ENCODE results near the gene DNM2.
"Not testable (repeated sequence)": the region's sequence is repeated elsewhere in the genome, so short reads cannot be mapped to it uniquely, and the experiment has no call there.

DNM2 gene

GRCh38 chr19:10751109-10751953 is 33.5 kb downstream of the DNM2 start:
- no peak for DNase-seq

GRCh38 chr19:10752237-10752912 is 34.5 kb downstream of the DNM2 start:
- DNase-seq, result no peak

GRCh38 chr19:10752913-10753704 is 35.2 kb downstream of the DNM2 start:
- DNase-seq, result no peak

DNA sequence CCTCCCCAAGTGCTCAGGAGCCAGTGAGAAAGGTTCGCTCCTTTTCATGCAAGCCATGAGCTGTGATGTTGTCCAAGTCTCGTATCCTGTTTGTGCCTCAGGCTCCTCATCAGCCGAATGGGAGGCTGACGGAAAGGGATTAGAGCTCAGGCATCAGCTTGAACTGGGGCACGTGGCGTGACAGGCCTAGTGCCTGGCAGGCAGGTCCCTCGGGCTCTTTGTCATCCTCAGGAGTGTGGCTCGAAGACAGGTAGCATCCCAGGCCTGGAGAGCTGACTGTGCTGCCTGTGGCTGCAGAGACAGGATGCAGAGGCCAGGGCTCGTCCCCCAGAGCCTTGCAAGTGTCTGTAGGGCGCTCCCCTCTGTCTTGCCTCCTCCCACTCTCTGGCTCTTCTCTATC is 38.5 kb downstream of the DNM2 start:
- DNase-seq, result no peak

GRCh38 chr19:10756791-10757190 is 38.9 kb downstream of the DNM2 start:
- no peak for DNase-seq

- DNase-seq, result not testable (repeated sequence)
Measured at GRCh38 chr19:10758050-10758449, 40.2 kb downstream of the DNM2 start.

- DNase-seq, result no peak
Measured at GRCh38 chr19:10758978-10759377, 41.1 kb downstream of the DNM2 start.

DNA sequence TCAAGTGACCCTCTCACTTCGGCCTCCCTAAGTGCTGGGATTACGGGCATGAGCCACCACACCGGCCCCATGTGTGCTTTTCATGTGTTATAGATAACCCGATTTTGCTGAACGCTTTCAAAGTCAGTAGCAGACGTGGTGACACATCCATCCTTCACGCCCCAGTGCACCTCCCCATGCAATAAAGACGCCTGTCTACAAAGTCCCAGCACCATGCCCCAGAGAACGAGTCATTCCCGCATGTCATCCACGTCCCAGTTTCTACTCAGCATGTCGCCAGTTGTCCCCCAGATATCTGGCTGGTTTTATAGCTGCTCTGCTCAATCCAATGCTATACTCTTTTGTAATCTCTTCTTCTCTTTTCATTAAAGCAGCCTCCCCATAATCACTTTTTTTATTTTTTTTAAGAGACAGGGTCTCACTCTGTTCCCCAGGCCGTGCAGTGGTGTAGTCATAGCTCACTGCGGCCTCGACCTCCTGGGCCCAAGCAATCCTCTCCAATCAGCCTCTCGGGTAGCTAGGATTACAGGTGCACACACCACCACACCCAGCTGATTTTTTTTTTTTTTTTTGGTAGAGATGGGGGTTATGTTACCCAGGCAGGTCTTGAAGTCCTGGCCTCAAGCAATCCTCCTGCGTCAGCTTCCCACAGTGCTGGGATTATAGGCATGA is 42.5 kb downstream of the DNM2 start:
- no peak for DNase-seq

DNA sequence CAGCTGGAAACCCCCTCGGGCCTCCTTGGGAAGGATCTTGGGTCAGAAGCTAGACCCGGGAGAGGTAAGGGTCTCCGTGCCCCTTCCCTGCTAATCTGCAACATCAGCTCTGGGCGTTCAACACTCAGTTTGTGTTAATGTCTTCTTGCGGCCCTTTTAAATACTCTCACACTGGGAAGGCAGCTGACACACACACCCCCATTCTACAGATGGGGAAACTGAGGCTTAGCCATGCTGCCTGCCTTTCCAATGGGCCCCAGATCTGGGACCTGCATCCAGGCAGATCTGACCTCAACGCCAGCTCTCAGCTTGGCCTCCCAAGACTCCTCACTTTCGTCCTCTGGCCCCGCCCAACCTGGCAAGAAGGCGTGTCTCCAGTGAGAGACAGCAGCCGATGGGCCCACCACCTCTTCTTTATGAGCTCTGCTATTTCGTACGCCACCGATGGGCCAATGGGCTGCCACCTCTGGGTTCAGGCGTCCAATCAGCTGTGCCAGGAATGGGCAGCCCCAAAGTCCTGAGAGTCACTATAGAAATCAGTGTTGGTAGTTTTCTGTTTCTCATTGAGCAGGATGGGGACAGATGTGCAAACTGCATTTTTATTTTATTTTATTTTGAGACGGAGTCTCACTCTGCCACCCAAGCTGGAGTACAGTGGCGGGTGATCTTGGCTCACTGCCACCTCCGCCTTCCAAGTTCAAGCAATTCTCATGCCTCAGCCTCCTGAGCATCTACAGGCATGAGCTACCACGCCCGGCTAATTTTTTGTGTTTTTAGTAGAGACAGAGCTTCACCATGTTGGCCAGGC is 43.8 kb downstream of the DNM2 start:
- no peak for DNase-seq

GRCh38 chr19:10762656-10763055 is 44.8 kb downstream of the DNM2 start:
- DNase-seq, result no peak

GRCh38 chr19:10763411-10763810 is 45.5 kb downstream of the DNM2 start:
- no peak for DNase-seq

GRCh38 chr19:10763828-10764339 is 46.0 kb downstream of the DNM2 start:
- DNase-seq, result peak; percentile 58

DNA sequence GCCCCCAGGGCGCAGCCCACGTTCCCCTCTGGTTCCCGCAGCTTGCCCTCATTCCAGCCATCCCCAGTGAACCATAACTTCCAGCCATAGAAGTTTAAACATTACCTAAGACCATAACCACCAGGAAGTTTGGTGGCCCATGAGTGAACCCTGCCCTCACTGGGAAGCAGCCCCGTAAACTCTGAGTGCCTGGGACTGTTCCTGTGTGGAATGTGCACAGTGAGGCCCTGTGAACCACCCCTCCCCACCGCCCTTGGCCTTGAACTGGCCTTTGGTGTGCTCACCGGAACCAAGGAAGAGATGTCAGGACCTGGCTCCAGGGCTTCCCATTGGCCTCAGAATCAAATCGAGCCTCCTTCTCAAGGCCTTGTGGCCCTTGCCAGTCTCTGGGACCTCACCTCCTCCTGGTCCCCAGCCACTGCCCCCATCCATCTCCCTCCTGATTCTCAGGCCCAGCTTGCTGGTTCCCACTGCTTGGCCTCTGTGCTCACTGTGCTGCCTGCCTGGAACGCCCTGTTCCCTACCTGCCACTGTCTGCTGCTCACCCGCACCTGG is 46.5 kb downstream of the DNM2 start:
- peak; percentile 71 for DNase-seq

DNA sequence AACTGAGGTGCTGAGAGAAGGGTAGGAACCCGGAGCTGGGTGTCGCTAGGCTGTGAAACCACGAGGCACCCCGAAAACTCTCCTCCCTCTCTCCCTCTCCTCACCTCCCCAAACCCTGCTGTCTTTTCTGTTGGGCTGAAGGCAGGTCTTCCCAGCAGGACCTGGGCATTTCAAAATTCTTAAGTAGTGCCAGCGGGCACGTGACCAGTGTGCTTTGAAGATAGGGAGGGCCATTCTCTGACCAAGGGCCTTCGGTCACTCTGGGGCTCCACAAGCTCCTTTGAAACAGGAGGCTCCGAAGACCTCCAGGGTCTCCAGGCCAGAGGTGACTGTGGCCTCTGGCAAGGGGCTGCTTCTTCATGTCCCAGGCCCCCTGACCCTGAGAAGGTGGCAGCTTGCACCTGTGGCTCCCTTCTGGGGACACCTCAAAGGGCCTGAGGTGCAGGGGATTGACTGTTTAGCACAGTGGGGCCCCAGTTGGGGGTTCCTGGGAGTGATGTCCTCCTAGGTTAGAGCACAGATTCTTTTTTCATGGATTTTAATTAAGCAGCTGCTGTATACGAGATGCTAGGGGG is 48.3 kb downstream of the DNM2 start:
- no peak for DNase-seq

DNA sequence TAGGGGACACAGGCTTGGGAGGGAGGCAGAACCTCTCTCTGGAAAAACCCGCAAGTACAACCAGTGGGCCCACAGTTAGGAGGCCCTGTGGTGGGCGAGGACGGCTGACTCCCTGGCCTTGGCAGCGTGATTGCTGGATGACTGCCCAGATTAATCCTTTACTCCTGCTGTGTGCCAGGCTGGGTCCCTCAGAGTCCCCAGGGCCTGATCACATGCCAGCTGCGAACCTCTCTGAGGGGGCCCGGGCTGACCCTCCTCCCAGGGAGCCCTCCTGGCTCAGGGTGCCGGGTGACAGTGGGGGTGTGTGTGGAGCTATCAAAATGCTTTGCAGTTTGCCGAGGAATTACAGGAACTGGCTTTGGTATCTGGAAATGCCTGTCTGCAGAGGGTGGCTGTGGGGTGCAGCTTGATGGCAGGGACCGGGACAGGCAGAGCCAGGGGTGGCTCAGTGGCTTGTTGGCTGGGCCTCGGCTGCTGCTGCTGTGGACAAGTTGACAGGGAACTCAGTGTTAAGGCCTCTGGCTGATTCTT is 48.9 kb downstream of the DNM2 start:
- peak; percentile 40 for DNase-seq

GRCh38 chr19:10767726-10768125 is 49.8 kb downstream of the DNM2 start:
- no peak for DNase-seq

DNA sequence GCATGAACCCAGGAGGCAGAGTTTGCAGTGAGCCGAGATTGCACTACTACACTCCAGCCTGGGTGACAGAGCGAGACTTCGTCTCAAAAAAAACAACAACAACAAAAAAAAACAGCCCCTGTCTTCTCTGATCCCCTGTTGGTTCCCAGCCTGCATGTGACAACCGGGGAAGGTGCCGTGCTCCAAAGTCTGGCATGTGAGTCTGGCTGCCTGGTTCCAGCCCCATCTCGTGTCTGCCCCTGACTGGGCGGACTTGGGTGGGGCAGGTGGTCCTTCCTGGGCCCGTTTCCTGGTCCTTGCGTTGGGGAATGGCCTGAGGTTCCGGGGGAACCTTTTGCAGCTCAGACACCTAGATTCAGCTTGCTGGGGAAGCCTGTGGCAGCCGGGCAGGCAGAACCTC is 50.5 kb downstream of the DNM2 start:
- DNase-seq, result no peak

- DNase-seq, result no peak
Measured at GRCh38 chr19:10768936-10769335, 51.1 kb downstream of the DNM2 start.

GRCh38 chr19:10769533-10770491 is 51.9 kb downstream of the DNM2 start:
- peak; percentile 30 for DNase-seq
